ENCODE measurements around the gene ARHGEF16. TPM values are rescaled to one million over a fixed set of nuclear protein-coding genes. Genes with fewer than 3 reads are reported as not detected.

Gene ARHGEF16
- total RNA-seq, 1 donor from 2014 or later: 0.89 TPM

GRCh38 chr1:3450983-3451382 is 3.5 kb upstream of the ARHGEF16 start:
- intact Hi-C loops (cut with DNase I): no loop called here
- ATAC-seq (ENCODE audit: poor library complexity) (no peak), DNase-seq (no peak)

GRCh38 chr1:3451994-3452865 is 2.2 kb upstream of the ARHGEF16 start:
- intact Hi-C loops (cut with DNase I): loop anchor here (2.0 kb wide), 1 partner anchor 33 kb away; no protein-coding TSS in a partner anchor
- ATAC-seq (ENCODE audit: poor library complexity) (no peak), DNase-seq (peak; percentile 30)

DNA sequence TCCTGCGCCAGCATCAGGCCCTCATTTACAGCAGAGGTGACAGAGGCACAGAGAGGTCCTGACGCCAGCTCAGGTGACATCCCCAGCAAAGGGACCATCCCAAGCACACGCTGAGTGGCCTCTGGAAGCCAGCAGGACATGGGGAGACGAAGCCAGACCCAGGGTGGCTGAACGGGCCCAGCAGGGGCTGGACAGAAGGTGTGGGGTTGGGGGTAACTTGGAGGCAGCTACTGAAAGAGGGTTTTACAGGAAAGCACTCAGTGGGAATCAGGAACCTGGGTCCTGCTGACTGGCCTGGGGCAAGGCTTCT is 1.6 kb upstream of the ARHGEF16 start:
- intact Hi-C loops (cut with DNase I): loop anchor here (2.0 kb wide), 1 partner anchor 32 kb away; no protein-coding TSS in a partner anchor
- ATAC-seq (ENCODE audit: poor library complexity) (no peak), DNase-seq (peak; percentile 25)

- DNase-seq: peak; percentile 83
- peak; percentile 82 for ATAC-seq (ENCODE audit: poor library complexity)
- intact Hi-C loops (cut with DNase I): loop anchor here (2.0 kb wide), 1 partner anchor 32 kb away; no protein-coding TSS in a partner anchor
Measured at GRCh38 chr1:3453203-3453761, 1.2 kb upstream of the ARHGEF16 start.

DNA sequence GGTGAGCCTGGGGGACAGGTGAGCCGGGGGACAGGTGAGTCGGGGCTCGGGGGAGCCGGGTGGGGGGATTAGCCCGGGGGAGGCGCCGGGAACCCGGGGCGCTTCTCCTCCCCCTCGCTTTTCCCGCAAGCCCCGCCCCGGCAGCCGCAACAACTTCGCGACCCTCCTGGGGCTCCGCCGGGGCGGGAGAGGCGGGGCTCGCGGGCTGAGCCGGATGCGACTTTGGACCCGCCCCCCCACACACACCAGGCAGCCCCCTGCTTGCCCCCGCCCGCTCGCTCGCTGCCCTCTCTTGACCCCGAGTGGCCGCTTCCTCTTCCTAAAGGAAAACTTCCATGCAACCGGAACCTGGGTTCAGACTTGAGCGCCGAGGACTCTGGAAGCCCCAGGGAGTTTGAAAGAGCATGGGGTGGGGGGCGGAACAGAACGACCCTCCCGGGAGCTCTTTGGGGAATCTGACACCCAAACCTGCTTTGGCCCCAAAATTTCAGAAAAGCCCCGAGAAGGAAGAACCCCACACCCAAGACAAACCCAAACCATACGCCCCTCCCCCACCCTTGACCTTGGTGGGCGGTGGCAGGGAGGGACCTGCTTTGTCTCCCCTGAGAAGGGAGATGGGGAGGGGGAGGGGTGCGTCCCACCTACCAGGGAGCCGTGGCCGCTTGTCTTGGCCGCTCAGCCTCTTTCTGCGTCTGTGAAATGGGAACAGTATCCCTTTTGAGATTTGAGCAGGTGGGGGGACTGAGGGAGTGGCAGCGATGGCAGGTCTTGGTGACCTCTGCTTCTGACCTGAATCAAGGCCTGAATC is 550 bp downstream of the ARHGEF16 start:
- intact Hi-C loops (cut with DNase I): no loop called here
- ATAC-seq (ENCODE audit: poor library complexity): peak; percentile 4

GRCh38 chr1:3455670-3456448 is 1.4 kb downstream of the ARHGEF16 start:
- no peak for ATAC-seq (ENCODE audit: poor library complexity)

More for the DNA sequence above, 550 bp downstream of the ARHGEF16 start:
- peak; percentile 67 for DNase-seq

GRCh38 chr1:3456449-3456963 is 2.0 kb downstream of the ARHGEF16 start:
- intact Hi-C loops (cut with DNase I): no loop called here
- DNase-seq (peak; percentile 13), ATAC-seq (ENCODE audit: poor library complexity) (no peak)

More at GRCh38 chr1:3455670-3456448, 1.4 kb downstream of the ARHGEF16 start:
- intact Hi-C loops (cut with DNase I): no loop called here
- peak; percentile 30 for DNase-seq

GRCh38 chr1:3456964-3457909 is 2.8 kb downstream of the ARHGEF16 start:
- intact Hi-C loops (cut with DNase I): no loop called here
- ATAC-seq (ENCODE audit: poor library complexity) (no peak), DNase-seq (peak; percentile 41)

DNA sequence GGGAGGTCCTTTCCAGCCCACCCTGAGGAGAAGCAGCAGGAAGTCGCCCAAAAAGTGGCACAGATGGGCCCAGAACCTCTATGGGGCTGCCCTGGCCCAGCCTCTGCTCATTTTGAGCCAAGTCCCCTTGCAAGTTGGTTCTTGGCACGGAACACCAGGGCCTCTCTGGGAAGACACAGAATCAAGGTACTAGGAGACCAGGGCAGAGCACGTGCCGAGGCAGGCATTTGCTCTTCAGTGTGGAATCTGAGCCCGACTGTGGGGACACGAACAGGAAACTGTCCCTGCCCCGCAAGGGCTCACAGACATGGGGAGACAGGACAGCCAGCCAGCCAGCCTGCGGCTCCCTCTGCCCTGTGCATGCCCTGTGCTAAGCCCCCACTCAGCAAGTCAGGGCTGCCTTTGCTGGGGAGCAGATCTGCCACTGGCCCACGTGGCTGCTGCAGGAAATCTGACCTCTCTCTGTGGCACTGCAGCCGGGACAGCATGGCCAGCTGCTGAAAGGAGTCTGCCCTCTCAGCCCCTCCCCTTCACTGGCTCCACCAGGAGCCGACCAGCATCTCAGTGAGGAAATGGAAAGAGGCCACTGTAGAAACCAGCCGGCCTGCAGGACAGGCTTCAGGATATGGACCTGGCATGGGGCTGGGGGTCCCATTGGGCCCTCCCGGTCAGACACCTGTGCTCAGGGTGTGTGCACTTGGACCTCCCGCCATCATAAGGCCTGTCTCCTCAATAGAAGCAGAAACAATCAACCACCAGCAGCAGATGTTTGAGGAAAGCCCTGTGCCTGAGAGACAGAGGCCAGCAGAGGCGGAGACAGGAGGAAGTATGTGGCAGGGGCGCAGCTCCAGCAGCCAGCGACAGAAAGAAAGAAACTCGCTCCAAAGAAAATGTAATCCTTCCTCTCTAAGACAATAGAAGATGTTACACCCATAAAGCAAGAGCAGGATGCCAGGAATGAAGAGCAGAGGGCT is 3.7 kb downstream of the ARHGEF16 start:
- intact Hi-C loops (cut with DNase I): no loop called here
- peak; percentile 57 for DNase-seq
- ATAC-seq (ENCODE audit: poor library complexity): peak; percentile 45

GRCh38 chr1:3459051-3459908 is 4.8 kb downstream of the ARHGEF16 start:
- DNase-seq (peak; percentile 25), ATAC-seq (ENCODE audit: poor library complexity) (no peak)
- intact Hi-C loops (cut with DNase I): no loop called here

GRCh38 chr1:3459940-3460671 is 5.6 kb downstream of the ARHGEF16 start:
- peak; percentile 43 for ATAC-seq (ENCODE audit: poor library complexity)
- DNase-seq: peak; percentile 45
- intact Hi-C loops (cut with DNase I): no loop called here

DNA sequence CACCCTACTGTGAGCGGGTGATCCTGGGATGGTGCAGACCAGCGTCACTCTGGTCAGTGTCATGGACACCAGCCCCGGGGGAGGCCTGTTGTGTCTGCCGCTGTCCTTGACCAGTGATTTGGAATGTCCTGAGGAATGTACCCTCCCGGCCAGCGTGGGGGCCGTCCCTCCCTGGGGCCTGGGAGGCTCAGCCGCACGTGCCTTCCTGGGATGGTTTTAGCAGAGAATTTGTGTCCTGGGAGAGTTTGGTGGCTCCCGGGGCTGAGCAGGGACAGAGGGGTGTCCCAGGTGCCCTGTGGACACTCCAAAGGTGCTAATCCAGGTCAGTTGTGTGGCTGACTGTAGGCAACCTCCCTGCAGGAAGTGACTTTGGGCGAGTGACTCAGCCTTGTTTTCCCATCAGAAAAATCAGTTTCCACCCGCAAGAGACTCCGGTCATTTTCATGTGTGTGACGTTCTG is 6.2 kb downstream of the ARHGEF16 start:
- intact Hi-C loops (cut with DNase I): no loop called here
- DNase-seq (peak; percentile 35), ATAC-seq (ENCODE audit: poor library complexity) (peak; percentile 8)

DNA sequence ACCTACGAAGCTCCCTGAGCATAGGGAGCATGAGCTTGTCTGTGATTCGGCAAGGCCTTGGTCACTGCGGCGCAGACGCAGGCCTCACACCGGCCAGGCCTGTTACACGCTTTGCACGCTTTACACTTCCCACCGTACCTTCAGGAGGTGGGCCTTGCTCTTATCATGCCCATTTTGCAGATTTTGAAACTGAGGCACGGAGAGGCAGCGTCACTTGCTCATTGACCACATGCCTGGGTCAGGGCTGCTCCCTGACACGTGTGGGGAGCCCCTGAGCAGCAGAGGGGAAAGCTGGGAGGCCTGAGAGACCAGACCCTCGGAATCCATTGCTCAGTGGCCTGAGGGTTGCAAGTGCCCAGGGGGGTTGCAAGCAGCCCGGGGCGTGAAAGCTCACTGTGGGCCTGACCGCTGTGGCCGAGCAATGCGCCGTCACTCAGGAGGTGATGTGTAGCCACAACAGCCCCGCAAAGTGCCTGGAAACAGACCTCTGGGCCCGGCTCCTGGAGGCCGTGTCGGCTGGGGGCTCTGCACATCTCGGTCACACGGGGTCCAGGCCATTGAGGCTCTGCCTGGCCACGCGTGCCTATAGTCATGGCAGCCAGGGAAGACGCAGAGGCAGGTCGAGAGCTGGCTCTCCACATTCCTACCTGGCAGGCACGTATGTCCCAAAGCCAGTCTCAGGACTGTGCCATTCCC is 6.9 kb downstream of the ARHGEF16 start:
- ATAC-seq (ENCODE audit: poor library complexity) (no peak), DNase-seq (peak; percentile 17)
- intact Hi-C loops (cut with DNase I): no loop called here

DNA sequence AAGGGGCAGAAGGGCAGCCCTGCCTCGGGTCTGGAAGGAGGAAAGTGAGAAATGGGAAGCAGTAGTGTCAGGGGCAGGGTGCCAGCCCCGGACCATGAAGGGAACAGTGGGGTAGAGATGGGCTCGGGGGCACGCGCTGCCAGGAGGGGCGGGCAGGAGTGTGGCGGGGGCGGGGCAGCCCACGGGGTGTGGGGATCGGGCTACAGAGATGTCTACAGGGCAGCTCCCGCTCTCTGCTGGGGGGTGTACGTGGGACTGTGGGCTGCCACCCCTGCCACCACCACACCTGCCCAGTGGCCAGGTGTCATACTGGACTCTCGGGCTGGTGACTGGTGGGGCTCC is 7.4 kb downstream of the ARHGEF16 start:
- ATAC-seq (ENCODE audit: poor library complexity): no peak
- intact Hi-C loops (cut with DNase I): no loop called here

More for the DNA sequence above, 7.4 kb downstream of the ARHGEF16 start:
- peak; percentile 22 for DNase-seq

Measured in Right ventricle myocardium superior (tissue), 1 donor.